CD14-positive monocyte (primary cell): Measurements from ENCODE around the gene POLDIP2. TPM values are rescaled to one million over a fixed set of nuclear protein-coding genes. Genes with fewer than 3 reads are reported as not detected.

Experiments
- DNase-seq, 3 donors: peaks; one replicate each; pipeline ENCODE4 v3.0.0-alpha.2; 2011 to 2022
- H2AFZ ChIP-seq: 2 replicates; pipeline ENCODE4 v1.6.0; 2012; ENCODE audit warnings: mild to moderate bottlenecking, low read depth, low read length, inconsistent platforms; ENCODE audit not compliant: insufficient read depth, poor library complexity, severe bottlenecking
- H3K27ac ChIP-seq, 2 donors: 1 replicate in 1 of 2; 2 replicates in 1 of 2; pipeline ENCODE4 v1.5.1; 2012 to 2013; ENCODE audit warnings: low read length in 2 of 2, control low read depth in 1 of 2, inconsistent platforms in 1 of 2, low read depth in 1 of 2, mild to moderate bottlenecking in 1 of 2
- H3K27me3 ChIP-seq, 2 donors: one replicate each; pipeline versions ENCODE4 v1.6.0 to v1.6.1; 2011 to 2013; ENCODE audit warnings: low read length in 2 of 2; ENCODE audit not compliant: control insufficient read depth in 2 of 2, insufficient read depth in 2 of 2
- H3K36me3 ChIP-seq, 2 donors: replicated peaks in 1 of 2; 1 replicate in 1 of 2; 2 replicates in 1 of 2; pipeline versions ENCODE4 v1.5.1 to v1.6.1; 2012 to 2013; ENCODE audit warnings: low read length in 2 of 2, control low read depth in 1 of 2, inconsistent platforms in 1 of 2, mild to moderate bottlenecking in 1 of 2; ENCODE audit not compliant: insufficient read depth in 2 of 2, control insufficient read depth in 1 of 2
- H3K4me1 ChIP-seq, 2 donors: 1 replicate in 1 of 2; 2 replicates in 1 of 2; pipeline versions ENCODE4 v1.5.1 to v1.6.1; 2012 to 2013; ENCODE audit warnings: low read length in 2 of 2, control low read depth in 1 of 2, inconsistent platforms in 1 of 2, mild to moderate bottlenecking in 1 of 2, moderate library complexity in 1 of 2; ENCODE audit not compliant: insufficient read depth in 2 of 2, control insufficient read depth in 1 of 2
- H3K4me2 ChIP-seq: replicated peaks from 2 replicates; pipeline ENCODE3; 2012; ENCODE audit warnings: low read length, moderate library complexity, mild to moderate bottlenecking; ENCODE audit not compliant: poor library complexity, severe bottlenecking; ENCODE audit errors: extremely low read depth
- H3K4me3 ChIP-seq, 3 experiments: fragments of 200-600 bp in 1 of 3; sonication (generic) in 1 of 3; replicated peaks in 1 of 3; 1 replicate in 2 of 3; 2 replicates in 1 of 3; pipeline ENCODE4 v1.5.1; 2011 to 2013; ENCODE audit warnings: low read length in 3 of 3, mild to moderate bottlenecking in 3 of 3, control low read depth in 2 of 3, low read depth in 2 of 3, inconsistent platforms in 1 of 3, moderate library complexity in 1 of 3
- H3K79me2 ChIP-seq: 2 replicates; pipeline ENCODE4 v1.6.0; 2012; ENCODE audit warnings: mild to moderate bottlenecking, control low read depth, inconsistent platforms, low read length, moderate library complexity; ENCODE audit not compliant: insufficient read depth
- H3K9ac ChIP-seq: 2 replicates; pipeline ENCODE4 v1.6.0; 2017; ENCODE audit warnings: low read length, mild to moderate bottlenecking; ENCODE audit not compliant: insufficient read depth, poor library complexity, severe bottlenecking
- H3K9me3 ChIP-seq, 2 donors: replicated peaks in 1 of 2; 1 replicate in 1 of 2; 2 replicates in 1 of 2; pipeline versions ENCODE4 v1.5.1 to v1.6.1; 2012 to 2013; ENCODE audit warnings: low read length in 2 of 2, control low read depth in 1 of 2; ENCODE audit not compliant: control insufficient read depth in 1 of 2, insufficient read depth in 1 of 2
- H4K20me1 ChIP-seq: 2 replicates; pipeline ENCODE4 v1.6.0; 2012; ENCODE audit warnings: mild to moderate bottlenecking, low read length, control low read depth, moderate library complexity; ENCODE audit not compliant: insufficient read depth
- H3K27ac Mint-ChIP-seq, 7 donors: one replicate each; pipeline ENCODE4 v1.8.0; 2020; ENCODE audit warnings: mild to moderate bottlenecking in 7 of 7, mixed read lengths in 7 of 7, moderate library complexity in 6 of 7, inconsistent platforms in 2 of 7
- H3K27me3 Mint-ChIP-seq, 3 donors: one replicate each; pipeline ENCODE4 v1.8.0; 2021 to 2022; ENCODE audit warnings: low read depth in 3 of 3, mild to moderate bottlenecking in 3 of 3, mixed read lengths in 3 of 3, moderate library complexity in 3 of 3, inconsistent platforms in 1 of 3
- H3K36me3 Mint-ChIP-seq, 2 donors: one replicate each; pipeline ENCODE4 v1.8.0; 2020; ENCODE audit warnings: mixed read lengths in 2 of 2, inconsistent platforms in 1 of 2, mild to moderate bottlenecking in 1 of 2
- H3K4me1 Mint-ChIP-seq: one replicate; pipeline ENCODE4 v1.8.0; 2020; ENCODE audit warnings: mild to moderate bottlenecking, mixed read lengths
- H3K4me3 Mint-ChIP-seq, 2 donors: one replicate each; pipeline ENCODE4 v1.8.0; 2020; ENCODE audit warnings: mild to moderate bottlenecking in 2 of 2, mixed read lengths in 2 of 2, moderate library complexity in 1 of 2
- H3K9me3 Mint-ChIP-seq, 7 donors: one replicate each; pipeline ENCODE4 v1.8.0; 2020 to 2022; ENCODE audit warnings: mixed read lengths in 7 of 7, mild to moderate bottlenecking in 6 of 7, moderate library complexity in 6 of 7, inconsistent platforms in 2 of 7
- WGBS: methylation state at CpG from one replicate; pipeline ENCODE4 v1.1.5; 2013; ENCODE audit warnings: missing lambda C conversion rate; ENCODE audit not compliant: insufficient coverage; 5-methylcytosine and 5-hydroxymethylcytosine counted together
- intact Hi-C, 2 donors: fragments of 100-400 bp; cut with micrococcal nuclease; formaldehyde crosslinking; loops; one replicate each; pipeline versions ENCODE4 v1.15.0 to v1.15.1; 2023
- polyA plus RNA-seq, 3 donors: library from polyadenylated mRNA; depleted of rRNA in 1 of 3; unstranded in 2 of 3; stranded (reverse) in 1 of 3; fragments of 300-500 nt in 2 of 3; fragments of >200 nt in 1 of 3; fragmentation: Illumina TruSeq in 2 of 3; gene quantifications; 1 replicate in 2 of 3; 2 replicates in 1 of 3; pipeline ENCODE4 v1.2.3, GENCODE V29; 2012 to 2021
- TF ChIP-seq, protein P1 (sequence below): fragments of 200-600 bp; IDR thresholded peaks from one replicate; pipeline ENCODE4 v1.8.0; 2022; ENCODE audit warnings: antibody characterized with exemption, mild to moderate bottlenecking

POLDIP2 gene
- polyA plus RNA-seq, 3 donors = 31.5 to 76.9 (median 72.4) TPM

- Mint-ChIP-seq H3K9me3 (no peaks in the 10 kb centered on the region), H3K27me3 (peaks cover 0 to 2% (median 0%) of the 10 kb centered on the region in 3 donors), H3K27ac (no peak overlapping the region), H3K4me1 (peaks cover 10% of the 10 kb centered on the region), H3K36me3 (peaks cover 69 to 72% of the 10 kb centered on the region in 2 donors), H3K4me3 (no peak overlapping the region)
- no peak overlapping the region for H3K9ac ChIP-seq
- no peak overlapping the region for H3K4me2 ChIP-seq
- WGBS = 98% methylated on average over 11 of the region's 11 CpGs
- DNase-seq = no peak
- peaks cover 4 to 5% of the 10 kb centered on the region in 2 donors for H3K4me1 ChIP-seq
- H3K36me3 ChIP-seq = peaks cover 62 to 71% of the 10 kb centered on the region in 2 donors
- no peak overlapping the region for H3K27ac ChIP-seq
- H2AFZ ChIP-seq = no peak overlapping the region
- TF ChIP-seq, protein P1, sequence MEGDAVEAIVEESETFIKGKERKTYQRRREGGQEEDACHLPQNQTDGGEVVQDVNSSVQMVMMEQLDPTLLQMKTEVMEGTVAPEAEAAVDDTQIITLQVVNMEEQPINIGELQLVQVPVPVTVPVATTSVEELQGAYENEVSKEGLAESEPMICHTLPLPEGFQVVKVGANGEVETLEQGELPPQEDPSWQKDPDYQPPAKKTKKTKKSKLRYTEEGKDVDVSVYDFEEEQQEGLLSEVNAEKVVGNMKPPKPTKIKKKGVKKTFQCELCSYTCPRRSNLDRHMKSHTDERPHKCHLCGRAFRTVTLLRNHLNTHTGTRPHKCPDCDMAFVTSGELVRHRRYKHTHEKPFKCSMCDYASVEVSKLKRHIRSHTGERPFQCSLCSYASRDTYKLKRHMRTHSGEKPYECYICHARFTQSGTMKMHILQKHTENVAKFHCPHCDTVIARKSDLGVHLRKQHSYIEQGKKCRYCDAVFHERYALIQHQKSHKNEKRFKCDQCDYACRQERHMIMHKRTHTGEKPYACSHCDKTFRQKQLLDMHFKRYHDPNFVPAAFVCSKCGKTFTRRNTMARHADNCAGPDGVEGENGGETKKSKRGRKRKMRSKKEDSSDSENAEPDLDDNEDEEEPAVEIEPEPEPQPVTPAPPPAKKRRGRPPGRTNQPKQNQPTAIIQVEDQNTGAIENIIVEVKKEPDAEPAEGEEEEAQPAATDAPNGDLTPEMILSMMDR = no peak
- intact Hi-C loops = no loop called here
- peaks cover 22% of the 10 kb centered on the region for H3K79me2 ChIP-seq
- H3K9me3 ChIP-seq = no peaks in the 10 kb centered on the region
- H3K4me3 ChIP-seq = no peak overlapping the region
- H3K27me3 ChIP-seq = no peaks in the 10 kb centered on the region
- peaks cover 13% of the 10 kb centered on the region for H4K20me1 ChIP-seq
Measured at GRCh38 chr17:28341516-28341915, 15.8 kb downstream of the POLDIP2 start.

DNA sequence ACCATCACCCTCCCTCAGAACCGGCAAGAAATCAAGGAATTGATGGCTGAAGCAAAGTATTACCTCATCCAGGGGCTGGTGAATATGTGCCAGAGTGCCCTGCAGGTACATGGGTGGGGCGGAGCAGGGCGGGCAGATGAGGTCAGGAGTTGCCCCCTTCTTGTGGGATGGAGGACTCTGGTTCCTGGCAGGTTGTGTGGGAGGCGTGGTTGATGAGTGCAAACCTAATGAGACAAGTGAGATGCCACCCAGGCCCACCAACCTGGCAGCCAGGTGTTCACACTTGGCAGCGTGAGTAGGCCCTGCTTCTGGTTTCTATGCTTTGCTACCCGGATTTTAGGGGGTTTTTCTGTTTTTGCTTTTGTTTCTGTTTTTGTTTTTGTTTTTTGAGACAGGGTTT is 17.0 kb downstream of the POLDIP2 start:
- peaks cover 16% of the 10 kb centered on the region for H3K4me1 Mint-ChIP-seq
- H3K9me3 ChIP-seq = no peaks in the 10 kb centered on the region
- TF ChIP-seq, protein P1 = no peak
- no peak overlapping the region for H3K4me3 ChIP-seq
- H3K36me3 Mint-ChIP-seq = peaks cover 60 to 61% of the 10 kb centered on the region in 2 donors
- peaks cover 52 to 59% of the 10 kb centered on the region in 2 donors for H3K36me3 ChIP-seq
- H3K4me3 Mint-ChIP-seq = no peak overlapping the region
- H3K4me2 ChIP-seq = no peak overlapping the region
- WGBS = 100% methylated on average over 4 of the region's 6 CpGs
- peak overlapping the region in 3 of 7 donors; percentile 33 to 38 (median 36) for H3K27ac Mint-ChIP-seq
- H3K4me1 ChIP-seq = peaks cover 10 to 14% of the 10 kb centered on the region in 2 donors
- no peaks in the 10 kb centered on the region for H3K27me3 ChIP-seq
- H4K20me1 ChIP-seq = peaks cover 13% of the 10 kb centered on the region
- intact Hi-C loops = no loop called here
- H2AFZ ChIP-seq = no peak overlapping the region
- H3K9me3 Mint-ChIP-seq = no peaks in the 10 kb centered on the region
- no peak overlapping the region for H3K27ac ChIP-seq
- no peak for DNase-seq
- peaks cover 0 to 2% (median 0%) of the 10 kb centered on the region in 3 donors for H3K27me3 Mint-ChIP-seq
- H3K9ac ChIP-seq = no peak overlapping the region
- peaks cover 32% of the 10 kb centered on the region for H3K79me2 ChIP-seq
